Astrocyte of the spinal cord (primary cell): ENCODE measurements around the gene HNRNPL.
"Not testable (repeated sequence)": the region's sequence is repeated elsewhere in the genome, so short reads cannot be mapped to it uniquely, and the experiment has no call there.

Experiments
- DNase-seq: peaks from one replicate; pipeline ENCODE4 v3.0.0; 2011; ENCODE audit warnings: low read depth, low spot score
- H3K4me3 ChIP-seq: 2 replicates; pipeline ENCODE4 v1.5.1; 2011; ENCODE audit warnings: low read depth, mild to moderate bottlenecking, low read length, moderate library complexity
- CTCF ChIP-seq: IDR thresholded peaks from 2 replicates; pipeline ENCODE4 v1.5.1; 2012; ENCODE audit warnings: low read depth, mild to moderate bottlenecking, low read length, inconsistent platforms
- in situ Hi-C: cut with HindIII; loops from 2 replicates; pipeline ENCODE4 v1.10.0; 2017; ENCODE audit warnings: low sequenced_read_pairs

The HNRNPL gene

GRCh38 chr19:38890686-38891085 is 40.9 kb upstream of the HNRNPL start:
- no peak for DNase-seq
- TF ChIP-seq CTCF, result no peak
- in situ Hi-C loops, result no loop called here
- H3K4me3 ChIP-seq, result no peak overlapping the region

- DNase-seq, result no peak
- no peak for TF ChIP-seq CTCF
- H3K4me3 ChIP-seq, result no peak overlapping the region
- in situ Hi-C loops, result no loop called here
Observed at GRCh38 chr19:38889803-38890202, 40.0 kb upstream of the HNRNPL start.

GRCh38 chr19:38888876-38889275 is 39.1 kb upstream of the HNRNPL start:
- in situ Hi-C loops, result no loop called here
- DNase-seq, result no peak
- no peak for TF ChIP-seq CTCF
- H3K4me3 ChIP-seq, result no peak overlapping the region

- H3K4me3 ChIP-seq, DNase-seq, in situ Hi-C loops: not testable (repeated sequence)
Observed at GRCh38 chr19:38884691-38885090, 34.9 kb upstream of the HNRNPL start.

GRCh38 chr19:38883286-38883685 is 33.5 kb upstream of the HNRNPL start:
- no peak overlapping the region for H3K4me3 ChIP-seq
- in situ Hi-C loops, result no loop called here
- TF ChIP-seq CTCF, result no peak
- DNase-seq, result no peak

GRCh38 chr19:38880882-38881609 is 31.3 kb upstream of the HNRNPL start:
- in situ Hi-C loops, result no loop called here
- DNase-seq, result no peak
- no peak for TF ChIP-seq CTCF
- H3K4me3 ChIP-seq, result no peak overlapping the region

- DNase-seq, result no peak
- in situ Hi-C loops, result no loop called here
- no peak for TF ChIP-seq CTCF
- no peak overlapping the region for H3K4me3 ChIP-seq
Observed at GRCh38 chr19:38880076-38880881, 30.5 kb upstream of the HNRNPL start.
